AG04449 (cell line): Measurements from ENCODE around the gene ZSCAN29.

ENCODE experiments used
- CTCF ChIA-PET: fragments of 350-600 bp; formaldehyde crosslinking; extraction: SDS; loops from one replicate; lab custom pipeline; 2021; ENCODE audit warnings: antibody characterized with exemption; lab: Yijun Ruan, JAX
- POLR2A ChIA-PET: fragments of 400-600, 350-600 bp; formaldehyde crosslinking; extraction: SDS; loops from one replicate; lab custom pipeline; 2020; ENCODE audit warnings: antibody characterized with exemption, inconsistent platforms; lab: Yijun Ruan, JAX
- DNase-seq: peaks from one replicate; pipeline ENCODE4 v3.0.0-alpha.2; 2010; ENCODE audit warnings: low read depth, low spot score
- H3K4me3 ChIP-seq: 2 replicates; pipeline ENCODE4 v1.5.1; 2011; ENCODE audit warnings: low read depth, mild to moderate bottlenecking, control low read depth, low read length
- TF ChIP-seq, protein P1 (sequence below): IDR thresholded peaks from one replicate; pipeline ENCODE4 v1.5.1; 2011; ENCODE audit warnings: mild to moderate bottlenecking, moderate library complexity, low read length, control low read depth, inconsistent platforms; ENCODE audit not compliant: insufficient read depth; ENCODE audit errors: missing control alignments

ZSCAN29 gene

DNA sequence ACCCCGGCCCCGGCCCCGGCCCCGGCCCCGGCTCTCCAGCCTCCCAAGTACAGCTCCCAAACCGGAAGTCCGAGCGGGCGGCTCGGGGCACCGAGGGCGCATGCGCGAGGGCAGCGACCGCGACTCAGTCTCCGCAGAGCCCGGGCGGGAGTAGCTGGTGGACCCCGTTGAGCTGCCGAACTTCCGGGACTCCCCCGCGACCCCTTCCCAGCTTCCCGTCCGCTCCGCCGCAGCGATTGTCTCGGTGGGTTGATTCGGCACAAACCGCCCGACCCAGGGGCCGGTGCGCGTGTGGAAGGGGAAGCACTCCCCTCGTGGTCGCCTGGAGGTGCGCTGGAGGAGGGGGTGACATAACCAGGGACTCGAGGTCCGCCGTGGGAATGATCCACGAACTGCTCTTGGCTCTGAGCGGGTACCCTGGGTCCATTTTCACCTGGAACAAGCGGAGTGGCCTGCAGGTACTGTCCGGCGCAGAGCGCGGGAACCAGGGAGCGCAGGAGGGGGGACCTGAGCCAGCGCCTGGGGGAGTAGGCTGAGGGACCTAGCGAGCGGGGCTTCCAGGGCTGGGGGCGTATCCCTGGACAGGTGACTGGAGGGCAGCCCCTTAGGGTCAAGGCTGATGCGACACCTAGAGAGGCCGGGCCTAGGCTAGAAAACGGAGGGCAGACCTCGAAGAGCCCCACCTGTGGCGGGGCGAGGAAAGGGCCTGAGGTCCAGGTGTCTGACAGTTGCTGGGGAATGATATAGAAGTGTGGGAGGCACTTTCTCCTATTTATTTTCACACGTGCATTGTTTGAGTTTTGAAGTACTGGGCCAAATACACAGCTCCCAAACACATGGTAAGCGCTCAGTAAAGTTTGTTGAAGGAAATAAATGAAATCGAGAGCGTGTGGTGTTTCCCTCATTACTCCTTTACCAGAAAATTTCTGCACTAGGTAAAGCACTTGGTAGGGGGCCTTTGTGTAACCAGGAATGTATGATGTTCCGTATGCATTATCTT lies at the start of gene ZSCAN29, which contains the start of gene TUBGCP4:
TSS of gene ZSCAN29 (minus strand) at position 69 of the 1,000 bp plus-strand sequence. CDS start 1,130 bp downstream, outside the sequence.
TSS of gene TUBGCP4 (plus strand) at position 127 of the 1,000 bp plus-strand sequence. CDS start at position 381, 254 bp downstream.
- H3K4me3 ChIP-seq = peak within 1 kb of the TSS; percentile 94
- ChIA-PET POLR2A (interaction anchor here (0.6 kb wide), 1 partner anchor 15 kb away, joined by 3 read pairs; no protein-coding TSS in a partner anchor), CTCF (interaction anchor here (0.9 to 2.2 kb wide), 17 partner anchors 7 to 167 kb away, joined by 3 to 10 read pairs (median 4); no protein-coding TSS in a partner anchor)
- DNase-seq = no peak
- TF ChIP-seq, protein P1, sequence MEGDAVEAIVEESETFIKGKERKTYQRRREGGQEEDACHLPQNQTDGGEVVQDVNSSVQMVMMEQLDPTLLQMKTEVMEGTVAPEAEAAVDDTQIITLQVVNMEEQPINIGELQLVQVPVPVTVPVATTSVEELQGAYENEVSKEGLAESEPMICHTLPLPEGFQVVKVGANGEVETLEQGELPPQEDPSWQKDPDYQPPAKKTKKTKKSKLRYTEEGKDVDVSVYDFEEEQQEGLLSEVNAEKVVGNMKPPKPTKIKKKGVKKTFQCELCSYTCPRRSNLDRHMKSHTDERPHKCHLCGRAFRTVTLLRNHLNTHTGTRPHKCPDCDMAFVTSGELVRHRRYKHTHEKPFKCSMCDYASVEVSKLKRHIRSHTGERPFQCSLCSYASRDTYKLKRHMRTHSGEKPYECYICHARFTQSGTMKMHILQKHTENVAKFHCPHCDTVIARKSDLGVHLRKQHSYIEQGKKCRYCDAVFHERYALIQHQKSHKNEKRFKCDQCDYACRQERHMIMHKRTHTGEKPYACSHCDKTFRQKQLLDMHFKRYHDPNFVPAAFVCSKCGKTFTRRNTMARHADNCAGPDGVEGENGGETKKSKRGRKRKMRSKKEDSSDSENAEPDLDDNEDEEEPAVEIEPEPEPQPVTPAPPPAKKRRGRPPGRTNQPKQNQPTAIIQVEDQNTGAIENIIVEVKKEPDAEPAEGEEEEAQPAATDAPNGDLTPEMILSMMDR = peak; percentile 22

DNA sequence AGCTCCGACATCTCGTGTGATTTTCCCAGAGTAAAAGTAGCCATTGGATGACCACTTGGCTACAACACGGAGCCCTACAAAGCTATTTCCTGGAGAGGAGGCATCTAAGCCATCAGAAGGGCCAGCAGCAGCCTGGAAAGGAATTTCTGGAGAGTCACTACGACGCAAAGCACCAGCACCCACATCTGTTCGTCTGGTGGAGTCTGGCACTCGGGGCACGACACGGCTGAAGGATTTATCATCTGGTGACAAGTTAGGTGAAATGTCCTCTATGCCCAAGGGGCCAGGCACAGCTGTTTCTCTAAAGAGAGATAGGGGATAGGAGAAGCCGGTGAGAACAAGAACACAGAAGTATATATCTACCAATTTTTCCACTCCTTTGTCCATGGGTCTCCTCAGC lies 49.6 kb upstream of the ZSCAN29 start:
- no peak overlapping the region for H3K4me3 ChIP-seq
- CTCF ChIA-PET = interaction anchor here (0.9 to 1.6 kb wide), 2 partner anchors 13 to 15 kb away, joined by 3 to 4 read pairs; no protein-coding TSS in a partner anchor
- TF ChIP-seq, protein P1 = no peak
- POLR2A ChIA-PET = no interaction called here
- no peak for DNase-seq

DNA sequence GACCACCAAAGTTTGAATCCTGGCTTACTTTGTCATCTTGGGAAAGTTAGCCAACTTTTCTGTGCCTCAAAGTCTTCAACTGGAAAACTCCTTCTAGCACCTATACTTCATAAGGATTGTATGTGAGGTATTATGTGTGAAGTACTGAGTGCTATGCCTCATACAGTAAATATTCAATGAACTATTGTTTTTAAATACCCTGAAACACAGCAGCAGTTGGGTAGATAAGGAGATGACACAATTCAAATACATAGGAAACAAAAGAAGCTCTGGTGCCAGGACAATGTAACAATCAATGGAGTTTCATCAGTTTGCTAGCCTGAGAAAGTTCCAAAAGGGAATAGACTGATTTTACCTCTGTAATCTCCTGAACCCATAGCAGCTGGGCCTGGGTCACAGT lies 43.4 kb upstream of the ZSCAN29 start:
- no peak overlapping the region for H3K4me3 ChIP-seq
- DNase-seq = no peak
- CTCF ChIA-PET = no interaction called here
- TF ChIP-seq, protein P1 = no peak
- POLR2A ChIA-PET = no interaction called here

DNA sequence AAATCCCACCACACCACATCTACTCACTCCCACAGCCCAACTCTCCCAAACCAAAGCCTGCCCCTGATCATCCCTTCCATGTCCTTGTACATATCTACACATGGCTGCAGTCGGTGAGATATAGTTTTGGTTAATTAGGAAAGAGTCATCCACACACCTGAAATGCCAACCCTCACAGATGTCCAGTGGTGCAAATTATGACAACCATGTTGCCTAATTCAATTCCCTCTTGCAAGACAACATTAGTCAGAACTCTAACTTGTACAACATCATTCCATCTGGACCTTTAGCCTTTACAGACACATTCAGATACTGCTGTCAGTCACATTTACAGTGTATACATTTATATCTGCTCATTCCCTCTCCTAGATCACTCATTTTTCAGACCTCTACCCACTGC lies 41.3 kb upstream of the ZSCAN29 start:
- POLR2A ChIA-PET = no interaction called here
- TF ChIP-seq, protein P1 = no peak
- CTCF ChIA-PET = no interaction called here
- H3K4me3 ChIP-seq = no peak overlapping the region
- DNase-seq = no peak

DNA sequence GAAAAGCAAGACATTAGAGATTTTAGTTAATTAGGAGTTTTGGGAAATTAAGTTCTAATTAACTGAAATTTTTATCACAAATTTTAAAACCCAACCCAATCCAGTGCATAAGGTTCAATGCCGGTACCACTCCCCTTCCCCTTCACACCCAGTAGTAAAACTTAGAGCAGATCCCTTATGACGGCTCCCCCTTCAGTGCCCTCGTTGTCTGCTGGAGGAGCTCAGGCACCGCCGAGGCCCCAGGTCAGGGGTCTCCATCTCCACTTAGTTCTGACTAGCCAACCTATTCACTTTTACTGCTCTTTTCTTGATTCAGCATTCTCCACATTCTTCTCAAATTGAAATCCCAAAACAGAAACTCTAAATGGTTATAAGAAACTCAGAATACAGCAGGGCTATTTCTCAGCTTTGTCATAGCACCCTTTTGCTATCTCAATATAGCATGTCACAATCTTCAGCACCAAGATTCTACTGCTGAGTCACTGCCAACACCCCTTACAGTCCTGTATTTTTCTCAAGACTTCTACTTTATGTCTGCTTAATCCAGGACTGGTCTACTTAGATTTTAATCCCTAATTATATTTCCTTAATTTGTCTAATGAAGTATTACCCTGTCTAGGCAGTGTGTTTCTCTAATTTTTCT lies 39.9 kb upstream of the ZSCAN29 start:
- POLR2A ChIA-PET = interaction anchor here (0.6 kb wide), 1 partner anchor 45 kb away, joined by 3 read pairs; no protein-coding TSS in a partner anchor
- CTCF ChIA-PET = interaction anchor here (1.0 to 1.4 kb wide), 2 partner anchors 11 to 34 kb away, joined by 4 to 5 read pairs; no protein-coding TSS in a partner anchor

More for the DNA sequence above, 39.9 kb upstream of the ZSCAN29 start:
- DNase-seq = peak; percentile 23
- H3K4me3 ChIP-seq = no peak overlapping the region
- TF ChIP-seq, protein P1 = no peak
